HPDE6-E6E7 (cell line): ENCODE results near the gene RIOK2.
"Not testable (repeated sequence)": the region's sequence is repeated elsewhere in the genome, so short reads cannot be mapped to it uniquely, and the experiment has no call there.

Experiments
- DNase-seq: peaks from one replicate; pipeline ENCODE4 v3.0.0; 2011; ENCODE audit warnings: missing footprints; ENCODE audit errors: extremely low spot score

The RIOK2 gene

GRCh38 chr5:97183100-97183929 is at the start of gene RIOK2:
RIOK2 (minus strand) TSS chr5:97183247; CDS start chr5:97183191, 56 bp downstream.
- DNase-seq, result peak; percentile 88

GRCh38 chr5:97231025-97231636 is 48.1 kb upstream of the RIOK2 start:
- peak; percentile 37 for DNase-seq

- DNase-seq, result no peak
Measured at GRCh38 chr5:97229688-97230285, 46.7 kb upstream of the RIOK2 start.

GRCh38 chr5:97229196-97229595 is 46.1 kb upstream of the RIOK2 start:
- no peak for DNase-seq

GRCh38 chr5:97225222-97225621 is 42.2 kb upstream of the RIOK2 start:
- no peak for DNase-seq

- no peak for DNase-seq
Measured at GRCh38 chr5:97224112-97224750, 41.2 kb upstream of the RIOK2 start.

GRCh38 chr5:97223596-97223995 is 40.5 kb upstream of the RIOK2 start:
- DNase-seq, result no peak

- DNase-seq, result no peak
Measured at GRCh38 chr5:97209343-97209742, 26.3 kb upstream of the RIOK2 start.

GRCh38 chr5:97208714-97209113 is 25.7 kb upstream of the RIOK2 start:
- no peak for DNase-seq

GRCh38 chr5:97208184-97208713 is 25.2 kb upstream of the RIOK2 start:
- no peak for DNase-seq

GRCh38 chr5:97194366-97194765 is 11.3 kb upstream of the RIOK2 start:
- DNase-seq, result no peak

- DNase-seq, result no peak
Measured at GRCh38 chr5:97193355-97193688, 10.3 kb upstream of the RIOK2 start.

GRCh38 chr5:97192580-97193354 is 9.7 kb upstream of the RIOK2 start:
- no peak for DNase-seq

- no peak for DNase-seq
Measured at GRCh38 chr5:97191893-97192292, 8.8 kb upstream of the RIOK2 start.

- DNase-seq, result not testable (repeated sequence)
Measured at GRCh38 chr5:97189523-97189922, 6.5 kb upstream of the RIOK2 start.

GRCh38 chr5:97183930-97184213 is 825 bp upstream of the RIOK2 start:
- no peak for DNase-seq

GRCh38 chr5:97182571-97183099 is 412 bp downstream of the RIOK2 start:
- DNase-seq, result no peak

- DNase-seq, result no peak
Measured at GRCh38 chr5:97181856-97182545, 1.0 kb downstream of the RIOK2 start.

GRCh38 chr5:97179457-97179856 is 3.6 kb downstream of the RIOK2 start:
- DNase-seq, result not testable (repeated sequence)

GRCh38 chr5:97172227-97172626 is 10.8 kb downstream of the RIOK2 start:
- DNase-seq, result no peak

- DNase-seq, result no peak
Measured at GRCh38 chr5:97171703-97172102, 11.3 kb downstream of the RIOK2 start.
